HepG2 (cell line): ENCODE measurements around the gene PAX4. TPM values are rescaled to one million over a fixed set of nuclear protein-coding genes. Genes with fewer than 3 reads are reported as not detected.

Source experiments
- CTCF ChIP-seq: sonication (generic); formaldehyde crosslinking; IDR thresholded peaks from 2 replicates; pipeline ENCODE4 v1.5.0; 2020; ENCODE audit warnings: mild to moderate bottlenecking, missing genetic modification reagents, moderate library complexity
- DNMT1 ChIP-seq: sonication (generic); formaldehyde crosslinking; IDR thresholded peaks from 2 replicates; pipeline ENCODE4 v1.5.1; 2020; ENCODE audit warnings: mild to moderate bottlenecking, missing genetic modification reagents
- E2F2 ChIP-seq: sonication (generic); formaldehyde crosslinking; IDR thresholded peaks from 2 replicates; pipeline ENCODE4 v1.4.0; 2020; ENCODE audit warnings: missing genetic modification reagents, borderline replicate concordance
- HNRNPLL ChIP-seq: fragments of 200-400 bp; formaldehyde crosslinking; IDR thresholded peaks from 2 replicates; pipeline ENCODE4 v1.6.1; 2017; ENCODE audit warnings: mild to moderate bottlenecking, low read depth, low read length; ENCODE audit not compliant: poor library complexity, severe bottlenecking
- MEIS2 ChIP-seq: sonication (generic); formaldehyde crosslinking; IDR thresholded peaks from 2 replicates; pipeline ENCODE4 v1.9.0; 2021; ENCODE audit warnings: mild to moderate bottlenecking, missing genetic modification reagents
- NONO ChIP-seq, 2 experiments: fragments of 450-650 bp in 1 of 2; sonication (generic) in 1 of 2; formaldehyde crosslinking in 1 of 2; IDR thresholded peaks in 1 of 2; conservative IDR thresholded peaks in 1 of 2; 2 replicates each; pipeline versions ENCODE4 v1.6.1 to v1.8.0; 2017 to 2022; ENCODE audit warnings: mild to moderate bottlenecking in 1 of 2, missing genetic modification reagents in 1 of 2, moderate library complexity in 1 of 2
- ZHX1 ChIP-seq: sonication (generic); formaldehyde crosslinking; IDR thresholded peaks from 2 replicates; pipeline ENCODE4 v1.8.1; 2022; ENCODE audit warnings: low read depth, mild to moderate bottlenecking, missing genetic modification reagents
- ZMYM2 ChIP-seq: sonication (generic); formaldehyde crosslinking; IDR thresholded peaks from 2 replicates; pipeline ENCODE4 v1.8.0; 2022; ENCODE audit warnings: mild to moderate bottlenecking, missing genetic modification reagents
- ZNF292 ChIP-seq: sonication (generic); formaldehyde crosslinking; IDR thresholded peaks from 2 replicates; pipeline ENCODE4 v1.8.1; 2022; ENCODE audit warnings: mild to moderate bottlenecking, low read depth, missing genetic modification reagents, borderline replicate concordance
- ZNF709 ChIP-seq: sonication (generic); formaldehyde crosslinking; IDR thresholded peaks from 2 replicates; pipeline ENCODE4 v1.5.0; 2020; ENCODE audit warnings: mild to moderate bottlenecking, missing genetic modification reagents
- ZSCAN30 ChIP-seq: sonication (generic); formaldehyde crosslinking; IDR thresholded peaks from 2 replicates; pipeline ENCODE4 v1.5.0; 2020; ENCODE audit warnings: mild to moderate bottlenecking, missing genetic modification reagents
- polyA plus RNA-seq, 8 experiments: library from polyadenylated mRNA; depleted of rRNA in 3 of 8; stranded (reverse) in 7 of 8; unstranded in 1 of 8; fragments of >200 nt; fragmentation: Illumina TruSeq in 4 of 8; extraction: Trizol in 4 of 8; gene quantifications; 2 replicates each; pipeline versions ENCODE4 v1.2.1 to v1.2.3, GENCODE V29; 2011 to 2016; ENCODE audit warnings: low read depth in 4 of 8, missing spikeins in 1 of 8, mixed read lengths in 1 of 8; ENCODE audit not compliant: insufficient read depth in 1 of 8
- total RNA-seq, 5 experiments: library from RNA; depleted of rRNA; stranded (reverse); fragments of >200 nt; fragmentation: Illumina TruSeq; extraction: Trizol; gene quantifications; 2 replicates each; pipeline ENCODE4 v1.2.3, GENCODE V29; 2016; ENCODE audit warnings: low read depth in 1 of 5
- TF ChIP-seq, protein P1 (sequence below): sonication (generic); formaldehyde crosslinking; IDR thresholded peaks from 2 replicates; pipeline ENCODE4 v1.4.0; 2020; ENCODE audit warnings: missing genetic modification reagents, borderline replicate concordance
- TF ChIP-seq, protein P2 (sequence below): sonication (generic); formaldehyde crosslinking; IDR thresholded peaks from 2 replicates; pipeline ENCODE4 v1.4.0; 2020; ENCODE audit warnings: missing genetic modification reagents, mild to moderate bottlenecking, borderline replicate concordance

Gene PAX4
- total and polyA plus RNA-seq, 2 of the 13 experiments (the other 11 are each of a cell fraction or from before 2014, with no cell fraction given): not detected

GRCh38 chr7:127582361-127582760 lies 35.6 kb downstream of the PAX4 start (continued):
- TF ChIP-seq HNRNPLL (peak; percentile 60), NONO (IDR thresholded peaks at IDR 0.05) (no peak), NONO (CRISPR knock-in tag; conservative IDR thresholded peaks at IDR 0.05) (peak; percentile 80), ZNF292 (CRISPR knock-in tag) (peak; percentile 98), ZSCAN30 (no peak), ZNF709 (CRISPR knock-in tag) (0 out of 2 replicates have a peak, but pooled peaks have one; percentile 38), ZHX1 (CRISPR knock-in tag) (peak; percentile 87), ZMYM2 (CRISPR knock-in tag) (no peak), CTCF (CRISPR knock-in tag) (peak; percentile 37), MEIS2 (CRISPR knock-in tag) (peak; percentile 39; the same call in 1 of the 2 replicates), DNMT1 (peak; percentile 79; the same call in 1 of the 2 replicates), E2F2 (no peak)
- TF ChIP-seq, protein P1, sequence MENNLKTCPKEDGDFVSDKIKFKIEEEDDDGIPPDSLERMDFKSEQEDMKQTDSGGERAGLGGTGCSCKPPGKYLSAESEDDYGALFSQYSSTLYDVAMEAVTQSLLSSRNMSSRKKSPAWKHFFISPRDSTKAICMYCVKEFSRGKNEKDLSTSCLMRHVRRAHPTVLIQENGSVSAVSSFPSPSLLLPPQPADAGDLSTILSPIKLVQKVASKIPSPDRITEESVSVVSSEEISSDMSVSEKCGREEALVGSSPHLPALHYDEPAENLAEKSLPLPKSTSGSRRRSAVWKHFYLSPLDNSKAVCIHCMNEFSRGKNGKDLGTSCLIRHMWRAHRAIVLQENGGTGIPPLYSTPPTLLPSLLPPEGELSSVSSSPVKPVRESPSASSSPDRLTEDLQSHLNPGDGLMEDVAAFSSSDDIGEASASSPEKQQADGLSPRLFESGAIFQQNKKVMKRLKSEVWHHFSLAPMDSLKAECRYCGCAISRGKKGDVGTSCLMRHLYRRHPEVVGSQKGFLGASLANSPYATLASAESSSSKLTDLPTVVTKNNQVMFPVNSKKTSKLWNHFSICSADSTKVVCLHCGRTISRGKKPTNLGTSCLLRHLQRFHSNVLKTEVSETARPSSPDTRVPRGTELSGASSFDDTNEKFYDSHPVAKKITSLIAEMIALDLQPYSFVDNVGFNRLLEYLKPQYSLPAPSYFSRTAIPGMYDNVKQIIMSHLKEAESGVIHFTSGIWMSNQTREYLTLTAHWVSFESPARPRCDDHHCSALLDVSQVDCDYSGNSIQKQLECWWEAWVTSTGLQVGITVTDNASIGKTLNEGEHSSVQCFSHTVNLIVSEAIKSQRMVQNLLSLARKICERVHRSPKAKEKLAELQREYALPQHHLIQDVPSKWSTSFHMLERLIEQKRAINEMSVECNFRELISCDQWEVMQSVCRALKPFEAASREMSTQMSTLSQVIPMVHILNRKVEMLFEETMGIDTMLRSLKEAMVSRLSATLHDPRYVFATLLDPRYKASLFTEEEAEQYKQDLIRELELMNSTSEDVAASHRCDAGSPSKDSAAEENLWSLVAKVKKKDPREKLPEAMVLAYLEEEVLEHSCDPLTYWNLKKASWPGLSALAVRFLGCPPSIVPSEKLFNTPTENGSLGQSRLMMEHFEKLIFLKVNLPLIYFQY (CRISPR knock-in tag): peak; percentile 29; the same call in 1 of the 2 replicates
- TF ChIP-seq, protein P2, sequence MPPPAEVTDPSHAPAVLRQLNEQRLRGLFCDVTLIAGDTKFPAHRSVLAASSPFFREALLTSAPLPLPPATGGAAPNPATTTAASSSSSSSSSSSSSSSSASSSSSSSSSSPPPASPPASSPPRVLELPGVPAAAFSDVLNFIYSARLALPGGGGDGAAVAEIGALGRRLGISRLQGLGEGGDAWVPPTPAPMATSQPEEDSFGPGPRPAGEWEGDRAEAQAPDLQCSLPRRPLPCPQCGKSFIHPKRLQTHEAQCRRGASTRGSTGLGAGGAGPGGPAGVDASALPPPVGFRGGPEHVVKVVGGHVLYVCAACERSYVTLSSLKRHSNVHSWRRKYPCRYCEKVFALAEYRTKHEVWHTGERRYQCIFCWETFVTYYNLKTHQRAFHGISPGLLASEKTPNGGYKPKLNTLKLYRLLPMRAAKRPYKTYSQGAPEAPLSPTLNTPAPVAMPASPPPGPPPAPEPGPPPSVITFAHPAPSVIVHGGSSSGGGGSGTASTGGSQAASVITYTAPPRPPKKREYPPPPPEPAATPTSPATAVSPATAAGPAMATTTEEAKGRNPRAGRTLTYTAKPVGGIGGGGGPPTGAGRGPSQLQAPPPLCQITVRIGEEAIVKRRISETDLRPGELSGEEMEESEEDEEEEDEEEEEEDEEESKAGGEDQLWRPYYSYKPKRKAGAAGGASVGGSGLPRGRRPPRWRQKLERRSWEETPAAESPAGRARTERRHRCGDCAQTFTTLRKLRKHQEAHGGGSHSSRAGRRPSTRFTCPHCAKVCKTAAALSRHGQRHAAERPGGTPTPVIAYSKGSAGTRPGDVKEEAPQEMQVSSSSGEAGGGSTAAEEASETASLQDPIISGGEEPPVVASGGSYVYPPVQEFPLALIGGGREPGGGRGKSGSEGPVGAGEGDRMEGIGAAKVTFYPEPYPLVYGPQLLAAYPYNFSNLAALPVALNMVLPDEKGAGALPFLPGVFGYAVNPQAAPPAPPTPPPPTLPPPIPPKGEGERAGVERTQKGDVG (CRISPR knock-in tag): 0 out of 2 replicates have a peak, but pooled peaks have one; percentile 29
